DOHH2 (cell line): Measurements from ENCODE around the gene TNPO1.
A peak's percentile ranks its signal among the peaks of the same experiment; 100 is the strongest.

Experiments
- H3F3A ChIP-seq: fragments of 200-600 bp; sonication (generic), shearing (Covaris generic); 2 replicates; pipeline ENCODE4 v1.6.0; 2016; ENCODE audit warnings: antibody characterized with exemption, mild to moderate bottlenecking; ENCODE audit not compliant: control insufficient read depth, insufficient read depth
- H3K27ac ChIP-seq: fragments of 200-600 bp; sonication (generic); 2 replicates; pipeline ENCODE4 v1.5.1; 2014; ENCODE audit warnings: low read depth, mild to moderate bottlenecking, low read length, moderate library complexity
- H3K27me3 ChIP-seq: fragments of 200-600 bp; sonication (generic); 2 replicates; pipeline ENCODE4 v1.6.1; 2014; ENCODE audit warnings: mild to moderate bottlenecking, low read length, mixed read lengths; ENCODE audit not compliant: control insufficient read depth
- H3K36me3 ChIP-seq: fragments of 200-600 bp; sonication (generic); 2 replicates; pipeline ENCODE4 v1.6.1; 2014; ENCODE audit warnings: mild to moderate bottlenecking, low read length, moderate library complexity, mixed read lengths; ENCODE audit not compliant: control insufficient read depth
- H3K4me1 ChIP-seq: fragments of 200-600 bp; sonication (generic); 2 replicates; pipeline ENCODE4 v1.6.1; 2014; ENCODE audit warnings: mild to moderate bottlenecking, low read length, mixed read lengths; ENCODE audit not compliant: control insufficient read depth
- H3K4me2 ChIP-seq: fragments of 200-600 bp; sonication (generic); 2 replicates; pipeline ENCODE4 v1.6.0; 2014; ENCODE audit warnings: mild to moderate bottlenecking, low read length, moderate library complexity
- H3K4me3 ChIP-seq: fragments of 200-600 bp; sonication (generic); 2 replicates; pipeline ENCODE4 v1.5.1; 2014; ENCODE audit warnings: mild to moderate bottlenecking, low read length, mixed read lengths
- H3K79me2 ChIP-seq: fragments of 200-600 bp; sonication (generic); 2 replicates; pipeline ENCODE4 v1.6.1; 2014; ENCODE audit warnings: mild to moderate bottlenecking, low read length, mixed read lengths; ENCODE audit not compliant: control insufficient read depth
- H3K9me2 ChIP-seq: fragments of 200-600 bp; sonication (generic); replicated peaks from 2 replicates; pipeline ENCODE4 v1.6.1; 2014; ENCODE audit warnings: mild to moderate bottlenecking, low read length, mixed read lengths; ENCODE audit not compliant: control insufficient read depth
- H3K9me3 ChIP-seq: fragments of 200-600 bp; sonication (generic); 2 replicates; pipeline ENCODE4 v1.6.1; 2014; ENCODE audit warnings: antibody characterized with exemption, low read length, mixed read lengths; ENCODE audit not compliant: control insufficient read depth, insufficient read depth
- H4K20me1 ChIP-seq: fragments of 200-600 bp; sonication (generic); 2 replicates; pipeline ENCODE4 v1.6.0; 2014; ENCODE audit warnings: low read depth, mild to moderate bottlenecking, antibody characterized with exemption, low read length, moderate library complexity; ENCODE audit not compliant: control insufficient read depth, insufficient read depth
- CTCF ChIP-seq: fragments of 200-600 bp; sonication (generic); IDR thresholded peaks from one replicate; pipeline ENCODE4 v1.5.1; 2014; ENCODE audit warnings: antibody characterized with exemption, mild to moderate bottlenecking, low read depth, low read length; ENCODE audit not compliant: poor library complexity, severe bottlenecking
- EZH2phosphoT487 ChIP-seq: fragments of 200-600 bp; sonication (generic); IDR thresholded peaks from 2 replicates; pipeline ENCODE4 v1.6.1; 2017; ENCODE audit warnings: borderline replicate concordance, mild to moderate bottlenecking, antibody characterized with exemption, low read length, moderate library complexity, mixed read lengths

Gene TNPO1

GRCh38 chr5:72816284-72817075, at the start of gene TNPO1:
TSS of gene TNPO1 (plus strand) at chr5:72816661. CDS start at chr5:72816738, 77 bp downstream.
- Histone ChIP-seq H4K20me1 (peaks cover 4% of the 10 kb centered on the region; the same call in 1 of the 2 replicates), H3K36me3 (peaks cover 7% of the 10 kb centered on the region), H3F3A (peaks cover 5% of the 10 kb centered on the region), H3K79me2 (peaks cover 50% of the 10 kb centered on the region), H3K9me3 (no peaks in the 10 kb centered on the region), H3K27ac (peak within 1 kb of the TSS; percentile 81), H3K4me2 (peak within 1 kb of the TSS; percentile 96), H3K4me1 (peaks cover 28% of the 10 kb centered on the region), H3K4me3 (peak within 1 kb of the TSS; percentile 96), H3K27me3 (no peaks in the 10 kb centered on the region), H3K9me2 (no peaks in the 10 kb centered on the region)
- TF ChIP-seq EZH2phosphoT487, result no peak
- no peak for TF ChIP-seq CTCF

- H3F3A ChIP-seq, result no peaks in the 10 kb centered on the region
- H3K4me1 ChIP-seq, result no peaks in the 10 kb centered on the region
- H3K27ac ChIP-seq, result no peak overlapping the region
- no peak overlapping the region for H3K4me2 ChIP-seq
- TF ChIP-seq CTCF, result no peak
- no peak for TF ChIP-seq EZH2phosphoT487
- no peaks in the 10 kb centered on the region for H3K27me3 ChIP-seq
- H3K9me2 ChIP-seq, result no peaks in the 10 kb centered on the region
- H3K36me3 ChIP-seq, result no peaks in the 10 kb centered on the region
- H4K20me1 ChIP-seq, result no peaks in the 10 kb centered on the region
- no peaks in the 10 kb centered on the region for H3K9me3 ChIP-seq
- H3K4me3 ChIP-seq, result no peak overlapping the region
- no peaks in the 10 kb centered on the region for H3K79me2 ChIP-seq
Measured at GRCh38 chr5:72767289-72768010, 49.0 kb upstream of the TNPO1 start.

- H3K9me3 ChIP-seq, result no peaks in the 10 kb centered on the region
- no peak overlapping the region for H3K27ac ChIP-seq
- no peaks in the 10 kb centered on the region for H3K4me1 ChIP-seq
- no peaks in the 10 kb centered on the region for H3K79me2 ChIP-seq
- H3F3A ChIP-seq, result no peaks in the 10 kb centered on the region
- no peaks in the 10 kb centered on the region for H3K36me3 ChIP-seq
- H4K20me1 ChIP-seq, result no peaks in the 10 kb centered on the region
- H3K4me2 ChIP-seq, result no peak overlapping the region
- H3K9me2 ChIP-seq, result no peaks in the 10 kb centered on the region
- H3K4me3 ChIP-seq, result no peak overlapping the region
- H3K27me3 ChIP-seq, result no peaks in the 10 kb centered on the region
- TF ChIP-seq CTCF (no peak), EZH2phosphoT487 (no peak)
Measured at GRCh38 chr5:72770266-72770665, 46.2 kb upstream of the TNPO1 start.
